SK-N-SH (cell line): ENCODE data around the gene SRP54.

ENCODE experiments used
- CTCF ChIP-seq: fragments of 200-600 bp; sonication (generic); IDR thresholded peaks from 2 replicates; pipeline ENCODE4 v1.6.1; 2017; ENCODE audit warnings: antibody characterized with exemption, mild to moderate bottlenecking, moderate library complexity
- MXI1 ChIP-seq: IDR thresholded peaks from 2 replicates; pipeline ENCODE4 v1.6.1; 2012; ENCODE audit warnings: mild to moderate bottlenecking, low read depth, low read length, improper control_type of control experiment

- no peak for TF ChIP-seq CTCF
- no peak for TF ChIP-seq MXI1
Observed at GRCh38 chr14:35028435-35028834, 45.6 kb downstream of the SRP54 start.
